Transverse colon (tissue), 4 donors: ENCODE results near the gene HTT-AS.
A peak's percentile ranks its signal among the peaks of the same experiment; 100 is the strongest.

ENCODE experiments used
- EP300 ChIP-seq: sonication (generic); formaldehyde crosslinking; IDR thresholded peaks from one replicate; pipeline ENCODE4 v1.6.1; 2017; ENCODE audit warnings: antibody characterized with exemption, low read depth
- POLR2AphosphoS5 ChIP-seq, 3 donors: sonication (generic); formaldehyde crosslinking; IDR thresholded peaks; one replicate each; pipeline ENCODE4 v1.6.1; 2016; ENCODE audit warnings: antibody characterized with exemption in 3 of 3
- TF ChIP-seq, protein P1 (sequence below), 5 experiments: fragments of 200-600 bp in 3 of 5; fragments of 450-650 bp in 2 of 5; sonication (generic) in 3 of 5; IDR thresholded peaks; 1 replicate in 2 of 5; 2 replicates in 3 of 5; pipeline ENCODE4 v1.5.1; 2016 to 2017; ENCODE audit warnings: antibody characterized with exemption in 5 of 5, inconsistent platforms in 3 of 5, mild to moderate bottlenecking in 2 of 5, moderate library complexity in 1 of 5

DNA sequence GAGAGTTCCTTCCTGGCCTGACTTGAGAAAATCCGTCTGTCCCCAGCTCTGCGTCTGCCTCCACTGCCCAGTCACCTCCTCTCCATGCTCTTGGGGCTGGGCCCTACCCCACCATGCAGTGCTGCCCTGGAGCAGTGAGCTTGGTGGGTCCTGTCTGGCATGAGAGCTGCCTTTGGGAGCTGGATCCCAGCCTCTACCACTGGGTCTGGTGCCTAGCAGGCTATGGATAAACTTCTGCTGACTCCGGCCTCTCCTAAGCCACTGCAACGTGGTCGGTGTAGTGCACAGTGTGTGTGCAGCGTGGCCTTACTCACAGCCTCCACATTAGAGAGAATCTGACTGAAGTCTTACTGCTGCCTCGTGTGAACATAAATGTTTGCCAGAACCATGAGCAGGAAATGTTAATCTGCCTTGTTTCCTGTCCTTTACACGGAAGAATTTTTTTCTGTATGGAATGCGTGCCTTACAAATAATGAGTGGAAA, 47.8 kb upstream of the HTT-AS start:
- TF ChIP-seq, protein P1, sequence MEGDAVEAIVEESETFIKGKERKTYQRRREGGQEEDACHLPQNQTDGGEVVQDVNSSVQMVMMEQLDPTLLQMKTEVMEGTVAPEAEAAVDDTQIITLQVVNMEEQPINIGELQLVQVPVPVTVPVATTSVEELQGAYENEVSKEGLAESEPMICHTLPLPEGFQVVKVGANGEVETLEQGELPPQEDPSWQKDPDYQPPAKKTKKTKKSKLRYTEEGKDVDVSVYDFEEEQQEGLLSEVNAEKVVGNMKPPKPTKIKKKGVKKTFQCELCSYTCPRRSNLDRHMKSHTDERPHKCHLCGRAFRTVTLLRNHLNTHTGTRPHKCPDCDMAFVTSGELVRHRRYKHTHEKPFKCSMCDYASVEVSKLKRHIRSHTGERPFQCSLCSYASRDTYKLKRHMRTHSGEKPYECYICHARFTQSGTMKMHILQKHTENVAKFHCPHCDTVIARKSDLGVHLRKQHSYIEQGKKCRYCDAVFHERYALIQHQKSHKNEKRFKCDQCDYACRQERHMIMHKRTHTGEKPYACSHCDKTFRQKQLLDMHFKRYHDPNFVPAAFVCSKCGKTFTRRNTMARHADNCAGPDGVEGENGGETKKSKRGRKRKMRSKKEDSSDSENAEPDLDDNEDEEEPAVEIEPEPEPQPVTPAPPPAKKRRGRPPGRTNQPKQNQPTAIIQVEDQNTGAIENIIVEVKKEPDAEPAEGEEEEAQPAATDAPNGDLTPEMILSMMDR (IDR thresholded peaks at IDR 0.05), result no peak
- TF ChIP-seq POLR2AphosphoS5 (IDR thresholded peaks at IDR 0.05), result peak in 1 of 3 donors; percentile 14
- no peak for TF ChIP-seq EP300
